VCaP (cell line): Measurements from ENCODE around the gene METTL5.

Experiments used
- H3K27ac ChIP-seq: fragments of 450-650 bp; 2 replicates; pipeline ENCODE4 v1.5.1; 2017
- TF ChIP-seq, protein P1 (sequence below): fragments of 450-650 bp; conservative IDR thresholded peaks from 2 replicates; pipeline ENCODE4 v1.5.1; 2017; ENCODE audit warnings: mild to moderate bottlenecking, moderate library complexity

The METTL5 gene

DNA sequence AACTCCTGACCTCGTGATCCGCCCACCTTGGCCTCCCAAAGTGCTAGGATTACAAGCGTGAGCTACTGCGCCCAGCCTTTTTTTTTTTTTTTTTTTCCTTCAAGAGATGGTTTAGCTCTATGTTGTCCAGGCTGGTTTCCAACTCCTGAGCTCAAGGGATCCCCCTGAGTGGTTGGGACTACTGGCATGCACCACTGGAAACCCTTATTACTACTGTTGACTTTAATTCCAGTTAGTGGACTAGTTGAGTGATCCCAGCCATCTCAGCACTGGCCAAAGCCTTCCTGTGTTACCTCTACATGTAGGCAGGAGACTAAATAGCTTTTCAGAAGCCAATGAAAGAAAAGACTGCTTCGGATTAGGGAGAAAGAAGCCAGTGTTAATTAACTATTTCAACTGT is 34.1 kb downstream of the METTL5 start:
- no peak overlapping the region for H3K27ac ChIP-seq
- TF ChIP-seq, protein P1, sequence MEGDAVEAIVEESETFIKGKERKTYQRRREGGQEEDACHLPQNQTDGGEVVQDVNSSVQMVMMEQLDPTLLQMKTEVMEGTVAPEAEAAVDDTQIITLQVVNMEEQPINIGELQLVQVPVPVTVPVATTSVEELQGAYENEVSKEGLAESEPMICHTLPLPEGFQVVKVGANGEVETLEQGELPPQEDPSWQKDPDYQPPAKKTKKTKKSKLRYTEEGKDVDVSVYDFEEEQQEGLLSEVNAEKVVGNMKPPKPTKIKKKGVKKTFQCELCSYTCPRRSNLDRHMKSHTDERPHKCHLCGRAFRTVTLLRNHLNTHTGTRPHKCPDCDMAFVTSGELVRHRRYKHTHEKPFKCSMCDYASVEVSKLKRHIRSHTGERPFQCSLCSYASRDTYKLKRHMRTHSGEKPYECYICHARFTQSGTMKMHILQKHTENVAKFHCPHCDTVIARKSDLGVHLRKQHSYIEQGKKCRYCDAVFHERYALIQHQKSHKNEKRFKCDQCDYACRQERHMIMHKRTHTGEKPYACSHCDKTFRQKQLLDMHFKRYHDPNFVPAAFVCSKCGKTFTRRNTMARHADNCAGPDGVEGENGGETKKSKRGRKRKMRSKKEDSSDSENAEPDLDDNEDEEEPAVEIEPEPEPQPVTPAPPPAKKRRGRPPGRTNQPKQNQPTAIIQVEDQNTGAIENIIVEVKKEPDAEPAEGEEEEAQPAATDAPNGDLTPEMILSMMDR, result no peak

GRCh38 chr2:169782513-169782912 is 42.2 kb downstream of the METTL5 start:
- TF ChIP-seq, protein P1, result no peak
- no peak overlapping the region for H3K27ac ChIP-seq

DNA sequence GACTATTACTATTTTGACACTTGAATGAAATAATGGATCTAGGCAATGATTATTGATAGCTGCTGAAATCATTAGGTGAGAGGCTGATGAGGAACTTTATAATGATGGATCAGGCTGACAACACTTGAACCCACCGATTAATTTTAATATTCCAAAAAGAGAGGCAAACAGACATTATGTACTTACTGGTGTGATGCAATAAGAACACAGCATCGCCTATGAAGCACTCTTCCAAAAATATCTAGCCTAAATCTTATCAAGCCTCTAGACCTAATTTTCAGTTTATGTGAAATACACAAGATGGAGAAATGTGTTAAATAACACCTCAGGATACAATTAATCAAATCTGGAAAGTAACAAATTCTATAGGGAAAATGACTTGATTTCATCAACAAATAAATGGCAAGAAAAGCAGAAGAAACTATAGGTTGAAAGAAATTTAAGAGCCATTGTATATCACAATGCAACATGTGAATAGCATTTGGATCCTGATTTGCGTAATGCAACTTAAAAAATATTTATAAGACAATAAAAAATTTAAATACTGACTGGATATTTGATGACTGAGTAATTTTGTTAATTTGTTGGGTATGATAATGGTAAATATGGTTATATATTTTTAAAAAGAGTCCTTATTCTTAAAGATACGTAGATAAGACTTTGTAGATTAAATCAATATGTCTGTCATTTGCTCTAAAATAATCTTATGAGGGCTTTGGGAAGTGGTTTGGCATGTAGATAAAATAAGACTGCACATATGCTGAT is 43.3 kb downstream of the METTL5 start:
- TF ChIP-seq, protein P1, result no peak
- no peak overlapping the region for H3K27ac ChIP-seq

DNA sequence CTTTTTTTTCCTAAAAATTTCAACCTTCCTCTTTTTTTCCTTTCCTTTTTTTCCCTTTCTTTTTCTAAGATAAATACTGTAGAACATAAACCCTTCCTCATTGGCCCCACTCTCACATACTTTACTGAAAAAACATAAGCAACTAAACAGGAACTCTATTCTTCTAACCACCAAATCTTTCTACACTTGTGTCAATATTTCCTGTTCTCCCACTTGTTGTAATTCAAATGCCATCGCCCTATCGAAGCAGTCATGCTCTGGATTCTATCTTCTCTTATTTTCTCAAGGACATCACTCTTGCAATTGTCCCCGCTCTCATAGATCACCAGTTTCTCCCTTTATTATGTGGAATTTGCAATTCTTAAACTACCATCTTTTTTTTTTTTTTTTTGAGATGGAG is 46.3 kb downstream of the METTL5 start:
- TF ChIP-seq, protein P1, result no peak
- no peak overlapping the region for H3K27ac ChIP-seq

DNA sequence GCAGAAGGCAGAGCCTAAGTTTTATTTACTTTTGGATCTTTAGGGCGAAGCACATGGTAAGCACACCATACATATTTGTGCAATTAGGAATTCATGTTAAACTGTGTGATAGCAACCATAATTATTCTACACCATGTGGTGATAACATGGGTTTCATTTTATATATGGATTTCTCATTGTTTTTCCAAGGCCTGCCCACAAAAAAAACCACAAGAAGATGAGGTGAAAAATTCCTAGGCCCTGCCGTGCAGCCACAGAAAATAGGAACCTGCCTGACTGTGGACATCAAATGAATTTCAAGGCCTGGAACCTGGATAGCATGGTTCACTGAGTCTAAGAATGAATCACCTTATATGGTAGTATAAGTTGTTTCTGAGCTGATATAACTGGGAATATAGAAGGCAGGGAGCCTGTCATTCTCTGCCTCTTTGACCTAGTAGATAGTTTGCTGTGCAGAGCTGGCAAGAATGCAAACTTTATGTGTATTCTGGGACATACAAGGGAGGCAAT is 48.4 kb downstream of the METTL5 start:
- H3K27ac ChIP-seq, result peak overlapping the region; percentile 36
- TF ChIP-seq, protein P1, result no peak

- TF ChIP-seq, protein P1, result no peak
- H3K27ac ChIP-seq, result peak overlapping the region; percentile 36
Measured at GRCh38 chr2:169775765-169776164, 48.9 kb downstream of the METTL5 start.

- TF ChIP-seq, protein P1, result no peak
- H3K27ac ChIP-seq, result peak overlapping the region; percentile 36
Measured at GRCh38 chr2:169775354-169775753, 49.4 kb downstream of the METTL5 start.
